ENCODE data around the gene RPS6KA2.
A peak's percentile ranks its signal among the peaks of the same experiment; 100 is the strongest.
"Not testable (repeated sequence)": the region's sequence is repeated elsewhere in the genome, so short reads cannot be mapped to it uniquely, and the experiment has no call there.

The RPS6KA2 gene

GRCh38 chr6:166655713-166656229 lies 28.7 kb upstream of the RPS6KA2 start:
- DNase-seq = no peak

GRCh38 chr6:166655251-166655650 lies 28.2 kb upstream of the RPS6KA2 start:
- DNase-seq = peak; percentile 15

GRCh38 chr6:166654573-166654972 lies 27.5 kb upstream of the RPS6KA2 start:
- no peak for DNase-seq

- no peak for DNase-seq
Measured at GRCh38 chr6:166653639-166653941, 26.5 kb upstream of the RPS6KA2 start.

GRCh38 chr6:166650824-166651807 lies 24.1 kb upstream of the RPS6KA2 start:
- no peak for DNase-seq

- no peak for DNase-seq
Measured at GRCh38 chr6:166650047-166650446, 23.0 kb upstream of the RPS6KA2 start.

GRCh38 chr6:166648846-166649245 lies 21.8 kb upstream of the RPS6KA2 start:
- DNase-seq = no peak

GRCh38 chr6:166647896-166648295 lies 20.8 kb upstream of the RPS6KA2 start:
- DNase-seq = no peak

GRCh38 chr6:166646716-166647115 lies 19.7 kb upstream of the RPS6KA2 start:
- DNase-seq = no peak

- DNase-seq = no peak
Measured at GRCh38 chr6:166645896-166646295, 18.8 kb upstream of the RPS6KA2 start.

- DNase-seq = no peak
Measured at GRCh38 chr6:166644681-166645080, 17.6 kb upstream of the RPS6KA2 start.

- no peak for DNase-seq
Measured at GRCh38 chr6:166643891-166644590, 17.0 kb upstream of the RPS6KA2 start.

GRCh38 chr6:166642646-166643045 lies 15.6 kb upstream of the RPS6KA2 start:
- DNase-seq = no peak

GRCh38 chr6:166640342-166641043 lies 13.4 kb upstream of the RPS6KA2 start:
- DNase-seq = no peak

GRCh38 chr6:166639921-166640320 lies 12.9 kb upstream of the RPS6KA2 start:
- DNase-seq = no peak

- no peak for DNase-seq
Measured at GRCh38 chr6:166638573-166638964, 11.5 kb upstream of the RPS6KA2 start.

GRCh38 chr6:166637812-166638572 lies 10.9 kb upstream of the RPS6KA2 start:
- no peak for DNase-seq

- DNase-seq = no peak
Measured at GRCh38 chr6:166636934-166637333, 9.9 kb upstream of the RPS6KA2 start.

- no peak for DNase-seq
Measured at GRCh38 chr6:166636191-166636933, 9.3 kb upstream of the RPS6KA2 start.

GRCh38 chr6:166635013-166635970 lies 8.2 kb upstream of the RPS6KA2 start:
- no peak for DNase-seq

GRCh38 chr6:166634581-166634980 lies 7.5 kb upstream of the RPS6KA2 start:
- DNase-seq = not testable (repeated sequence)
